ENCODE data around the gene NFIA. TPM values are rescaled to one million over a fixed set of nuclear protein-coding genes. Genes with fewer than 3 reads are reported as not detected.

NFIA gene
- polyA plus RNA-seq, 1 donor (not counting 4 experiments of a cell fraction or from before 2014, with no cell fraction given) = 14.7 TPM

GRCh38 chr1:61123326-61123725, 41.0 kb downstream of the NFIA start:
- no peaks in the 10 kb centered on the region for H3K9me1 ChIP-seq (ENCODE audit: control insufficient read depth, extremely low read depth, insufficient read depth, low read length)
- no peak overlapping the region for H2AFZ ChIP-seq (ENCODE audit: control insufficient read depth, low read length)
- peaks cover 8% of the 10 kb centered on the region for H3K79me2 ChIP-seq (ENCODE audit: control insufficient read depth, insufficient read depth, low read length)
- no peak for TF ChIP-seq CTCF (optimal IDR thresholded peaks at IDR 0.05 in 1 of 3, IDR thresholded peaks at IDR 0.05 in 1 of 3, conservative IDR thresholded peaks at IDR 0.05 in 1 of 3; ENCODE audit: extremely low read depth in 1 of 3, insufficient read depth in 2 of 3, low read length in 3 of 3)
- TF ChIP-seq EZH2 (IDR thresholded peaks at IDR 0.05; ENCODE audit: low read length) = no peak
- no peak overlapping the region for H3K4me3 ChIP-seq (ENCODE audit: control insufficient read depth in 2 of 3, extremely low read depth in 1 of 3, insufficient read depth in 2 of 3, low read depth in 1 of 3, low read length in 3 of 3)
- H3K9ac ChIP-seq (ENCODE audit: control insufficient read depth, extremely low read depth, insufficient read depth, low read length) = no peak overlapping the region
- H3K36me3 ChIP-seq (ENCODE audit: control insufficient read depth in 2 of 2, extremely low read depth in 1 of 2, insufficient read depth in 2 of 2, low read length in 2 of 2) = no peaks in the 10 kb centered on the region
- dilution Hi-C loops (cut with MboI; ENCODE audit: extremely low pct_ligation_motif_present, low sequenced_read_pairs) = no loop called here
- no peaks in the 10 kb centered on the region for H3K27me3 ChIP-seq (ENCODE audit: control insufficient read depth, extremely low read depth, insufficient read depth, low read length)
- H4K20me1 ChIP-seq (ENCODE audit: control insufficient read depth, extremely low read depth, insufficient read depth, low read length) = no peaks in the 10 kb centered on the region
- DNase-seq (ENCODE audit: low read depth, low spot score) = no peak
- H3K4me2 ChIP-seq (ENCODE audit: control insufficient read depth, extremely low read depth, insufficient read depth, low read depth, low read length) = no peak overlapping the region
- H3K27ac ChIP-seq (ENCODE audit: control insufficient read depth, insufficient read depth, low read length) = no peak overlapping the region
- H3K9me3 ChIP-seq (ENCODE audit: control insufficient read depth, low read depth, low read length) = no peaks in the 10 kb centered on the region
- FAIRE-seq = no peak
- H3K4me1 ChIP-seq (ENCODE audit: control insufficient read depth, extremely low read depth, insufficient read depth, low read length) = peaks cover 5% of the 10 kb centered on the region

- Histone ChIP-seq H3K27me3 (ENCODE audit: control insufficient read depth, extremely low read depth, insufficient read depth, low read length) (no peaks in the 10 kb centered on the region), H3K36me3 (ENCODE audit: control insufficient read depth in 2 of 2, extremely low read depth in 1 of 2, insufficient read depth in 2 of 2, low read length in 2 of 2) (no peaks in the 10 kb centered on the region), H3K27ac (ENCODE audit: control insufficient read depth, insufficient read depth, low read length) (no peak overlapping the region), H3K4me1 (ENCODE audit: control insufficient read depth, extremely low read depth, insufficient read depth, low read length) (peaks cover 5% of the 10 kb centered on the region), H3K4me2 (ENCODE audit: control insufficient read depth, extremely low read depth, insufficient read depth, low read depth, low read length) (no peak overlapping the region), H3K79me2 (ENCODE audit: control insufficient read depth, insufficient read depth, low read length) (peaks cover 3% of the 10 kb centered on the region), H3K9me3 (ENCODE audit: control insufficient read depth, low read depth, low read length) (no peaks in the 10 kb centered on the region), H3K9ac (ENCODE audit: control insufficient read depth, extremely low read depth, insufficient read depth, low read length) (no peak overlapping the region), H3K4me3 (ENCODE audit: control insufficient read depth in 2 of 3, extremely low read depth in 1 of 3, insufficient read depth in 2 of 3, low read depth in 1 of 3, low read length in 3 of 3) (no peak overlapping the region), H4K20me1 (ENCODE audit: control insufficient read depth, extremely low read depth, insufficient read depth, low read length) (no peaks in the 10 kb centered on the region), H3K9me1 (ENCODE audit: control insufficient read depth, extremely low read depth, insufficient read depth, low read length) (no peaks in the 10 kb centered on the region), H2AFZ (ENCODE audit: control insufficient read depth, low read length) (no peak overlapping the region)
- FAIRE-seq (peak; percentile 52), DNase-seq (ENCODE audit: low read depth, low spot score) (no peak)
- TF ChIP-seq CTCF (optimal IDR thresholded peaks at IDR 0.05 in 1 of 3, IDR thresholded peaks at IDR 0.05 in 1 of 3, conservative IDR thresholded peaks at IDR 0.05 in 1 of 3; ENCODE audit: extremely low read depth in 1 of 3, insufficient read depth in 2 of 3, low read length in 3 of 3) = no peak
- TF ChIP-seq EZH2 (IDR thresholded peaks at IDR 0.05; ENCODE audit: low read length) = no peak
- dilution Hi-C loops (cut with MboI; ENCODE audit: extremely low pct_ligation_motif_present, low sequenced_read_pairs) = no loop called here
Measured at GRCh38 chr1:61124078-61124477, 41.7 kb downstream of the NFIA start.
